H54 (cell line): ENCODE results near the gene GNB5.

ENCODE experiments used
- DNase-seq: peaks from one replicate; pipeline ENCODE4 v3.0.0; 2011; ENCODE audit warnings: low spot score, mixed read lengths; ENCODE audit not compliant: insufficient read length
- FAIRE-seq: peaks from 3 replicates; lab custom pipeline; 2011; peaks lifted over from hg19 to GRCh38; lab: Jason Lieb, UNC
- POLR2A ChIP-seq: IDR thresholded peaks from 2 replicates; pipeline ENCODE4 v1.6.1; 2011; ENCODE audit warnings: low read depth, mild to moderate bottlenecking, low read length

Gene GNB5

GRCh38 chr15:52164631-52165265, 26.4 kb downstream of the GNB5 start:
- TF ChIP-seq POLR2A, result no peak
- FAIRE-seq (no peak), DNase-seq (no peak)

- no peak for TF ChIP-seq POLR2A
- FAIRE-seq, result no peak
- DNase-seq, result no peak
Observed at GRCh38 chr15:52163321-52164190, 27.6 kb downstream of the GNB5 start.

- TF ChIP-seq POLR2A, result no peak
- no peak for FAIRE-seq
- DNase-seq, result no peak
Observed at GRCh38 chr15:52162876-52163275, 28.3 kb downstream of the GNB5 start.

- FAIRE-seq, result no peak
- TF ChIP-seq POLR2A, result no peak
- DNase-seq, result no peak
Observed at GRCh38 chr15:52162260-52162659, 28.9 kb downstream of the GNB5 start.

- DNase-seq, result no peak
- TF ChIP-seq POLR2A, result no peak
- no peak for FAIRE-seq
Observed at GRCh38 chr15:52161406-52161966, 29.7 kb downstream of the GNB5 start.

GRCh38 chr15:52159645-52160044, 31.5 kb downstream of the GNB5 start:
- no peak for TF ChIP-seq POLR2A
- DNase-seq (no peak), FAIRE-seq (no peak)

GRCh38 chr15:52158084-52158765, 33.0 kb downstream of the GNB5 start:
- DNase-seq (no peak), FAIRE-seq (no peak)
- TF ChIP-seq POLR2A, result no peak

- FAIRE-seq (no peak), DNase-seq (no peak)
- no peak for TF ChIP-seq POLR2A
Observed at GRCh38 chr15:52155878-52156277, 35.3 kb downstream of the GNB5 start.

- DNase-seq (no peak), FAIRE-seq (no peak)
- TF ChIP-seq POLR2A, result no peak
Observed at GRCh38 chr15:52154896-52155865, 36.0 kb downstream of the GNB5 start.

- TF ChIP-seq POLR2A, result no peak
- FAIRE-seq, result no peak
- DNase-seq, result no peak
Observed at GRCh38 chr15:52153900-52154895, 37.0 kb downstream of the GNB5 start.

GRCh38 chr15:52151353-52151752, 39.8 kb downstream of the GNB5 start:
- DNase-seq (no peak), FAIRE-seq (no peak)
- no peak for TF ChIP-seq POLR2A

- FAIRE-seq, result no peak
- DNase-seq, result no peak
- TF ChIP-seq POLR2A, result no peak
Observed at GRCh38 chr15:52150871-52151270, 40.3 kb downstream of the GNB5 start.
